H4 (cell line): ENCODE measurements around the gene TBCC. TPM values are rescaled to one million over a fixed set of nuclear protein-coding genes. Genes with fewer than 3 reads are reported as not detected.
"Not testable (repeated sequence)": the region's sequence is repeated elsewhere in the genome, so short reads cannot be mapped to it uniquely, and the experiment has no call there.

ENCODE experiments used
- DNase-seq: peaks from one replicate; pipeline ENCODE4 v3.0.0-alpha.2; 2015; ENCODE audit warnings: low spot score
- total RNA-seq: library from RNA; depleted of rRNA; stranded (reverse); fragments of >200 nt; shearing (Covaris generic); gene quantifications from 2 replicates; pipeline ENCODE4 v1.2.3, GENCODE V29; 2014

The TBCC gene
- total RNA-seq, 1 experiment from 2014 or later: 49.7 TPM

- DNase-seq: not testable (repeated sequence)
Observed at GRCh38 chr6:42733867-42734481, 11.9 kb downstream of the TBCC start.

GRCh38 chr6:42729731-42730130 lies 16.2 kb downstream of the TBCC start:
- no peak for DNase-seq

- DNase-seq: no peak
Observed at GRCh38 chr6:42727627-42728026, 18.3 kb downstream of the TBCC start.

- DNase-seq: no peak
Observed at GRCh38 chr6:42727087-42727611, 18.8 kb downstream of the TBCC start.

GRCh38 chr6:42726485-42727086 lies 19.3 kb downstream of the TBCC start:
- peak; percentile 81 for DNase-seq

- no peak for DNase-seq
Observed at GRCh38 chr6:42726026-42726425, 19.9 kb downstream of the TBCC start.

GRCh38 chr6:42724825-42725224 lies 21.1 kb downstream of the TBCC start:
- no peak for DNase-seq

GRCh38 chr6:42722497-42722896 lies 23.4 kb downstream of the TBCC start, which contains the start of gene PRPH2:
PRPH2 (minus strand) TSS chr6:42722597; CDS start chr6:42722334, 263 bp downstream.
- DNase-seq: no peak

- DNase-seq: no peak
Observed at GRCh38 chr6:42720739-42721138, 25.2 kb downstream of the TBCC start.

GRCh38 chr6:42715871-42716270 lies 30.0 kb downstream of the TBCC start:
- no peak for DNase-seq

GRCh38 chr6:42714098-42714761 lies 31.7 kb downstream of the TBCC start:
- DNase-seq: peak; percentile 37

- no peak for DNase-seq
Observed at GRCh38 chr6:42711930-42712329, 34.0 kb downstream of the TBCC start.

GRCh38 chr6:42710316-42710715 lies 35.6 kb downstream of the TBCC start:
- DNase-seq: no peak

- DNase-seq: no peak
Observed at GRCh38 chr6:42709871-42710270, 36.0 kb downstream of the TBCC start.

GRCh38 chr6:42708096-42708495 lies 37.8 kb downstream of the TBCC start:
- no peak for DNase-seq

- DNase-seq: no peak
Observed at GRCh38 chr6:42707595-42707994, 38.3 kb downstream of the TBCC start.

GRCh38 chr6:42704937-42705374 lies 40.9 kb downstream of the TBCC start:
- DNase-seq: no peak

- no peak for DNase-seq
Observed at GRCh38 chr6:42704251-42704936, 41.5 kb downstream of the TBCC start.

- not testable (repeated sequence) for DNase-seq
Observed at GRCh38 chr6:42702786-42703185, 43.1 kb downstream of the TBCC start.

GRCh38 chr6:42702200-42702599 lies 43.7 kb downstream of the TBCC start:
- no peak for DNase-seq

- no peak for DNase-seq
Observed at GRCh38 chr6:42698217-42698616, 47.7 kb downstream of the TBCC start.

- DNase-seq: no peak
Observed at GRCh38 chr6:42697268-42697655, 48.6 kb downstream of the TBCC start.
